Rectal smooth muscle tissue (tissue), 1 donor: ENCODE data around the gene SCP2.

Source experiments
- H3K27ac ChIP-seq: one replicate; pipeline ENCODE4 v1.7.0; 2013; ENCODE audit warnings: low read depth, low read length, inconsistent platforms
- H3K27me3 ChIP-seq: one replicate; pipeline ENCODE4 v1.7.0; 2013; ENCODE audit warnings: low read length; ENCODE audit not compliant: control insufficient read depth, insufficient read depth
- H3K36me3 ChIP-seq: one replicate; pipeline ENCODE4 v1.7.0; 2013; ENCODE audit warnings: low read length; ENCODE audit not compliant: control insufficient read depth, insufficient read depth
- H3K4me1 ChIP-seq: one replicate; pipeline ENCODE4 v1.7.0; 2013; ENCODE audit warnings: low read length; ENCODE audit not compliant: control insufficient read depth, insufficient read depth
- H3K4me3 ChIP-seq: one replicate; pipeline ENCODE4 v1.7.0; 2013; ENCODE audit warnings: low read length
- H3K9ac ChIP-seq: one replicate; pipeline ENCODE4 v1.7.0; 2013; ENCODE audit warnings: low read length

Gene SCP2

DNA sequence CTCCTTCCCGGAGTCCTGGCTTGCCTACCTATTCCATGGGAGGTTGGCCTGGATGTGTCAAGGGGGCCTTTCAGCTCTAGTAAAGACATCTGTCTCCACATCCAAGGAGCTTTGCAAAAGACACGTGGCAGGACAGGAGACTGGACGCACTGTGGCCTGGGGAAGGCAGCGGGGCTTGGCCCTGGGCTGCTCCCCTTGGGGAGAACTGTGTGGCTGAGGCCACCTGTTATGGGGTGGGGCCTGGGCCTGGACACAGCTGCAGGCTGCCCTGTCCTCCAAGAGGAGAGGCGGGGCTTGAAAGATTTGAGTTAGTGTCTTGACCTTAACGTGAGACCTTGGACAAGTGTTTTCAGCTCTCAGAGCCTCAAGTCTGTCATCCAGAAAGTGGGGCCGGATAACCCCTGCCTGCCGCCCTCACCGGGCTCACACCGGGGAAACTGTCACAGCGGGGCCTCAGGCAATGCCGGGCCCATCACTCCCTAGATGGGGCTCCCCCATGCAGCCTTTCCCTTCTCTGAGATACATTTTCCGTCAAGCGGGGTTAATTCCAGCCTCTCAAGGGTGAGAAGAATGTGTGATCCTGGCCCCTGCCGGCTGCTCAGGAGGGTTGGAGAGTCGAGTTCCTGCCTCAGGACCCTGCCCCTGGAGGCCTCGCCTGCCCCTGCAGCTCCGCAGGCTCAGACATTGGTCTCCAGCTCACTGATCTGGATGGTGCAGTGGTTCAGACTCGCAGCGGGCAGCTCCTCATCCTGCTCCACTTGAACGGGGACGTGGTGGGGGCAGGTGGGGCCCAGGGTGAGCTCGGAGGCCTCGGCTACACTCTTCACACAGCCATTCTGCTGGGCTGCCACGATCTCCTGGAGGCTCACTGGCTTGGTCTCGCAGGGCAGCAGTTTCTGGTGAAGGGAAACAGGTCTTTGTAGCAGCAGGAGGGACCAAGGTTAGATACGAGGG lies 160.5 kb downstream of the SCP2 start:
- H3K27ac ChIP-seq = no peak overlapping the region
- H3K9ac ChIP-seq = no peak overlapping the region
- H3K27me3 ChIP-seq = no peaks in the 10 kb centered on the region
- peaks cover 2% of the 10 kb centered on the region for H3K36me3 ChIP-seq
- H3K4me3 ChIP-seq = no peak overlapping the region
- no peaks in the 10 kb centered on the region for H3K4me1 ChIP-seq

DNA sequence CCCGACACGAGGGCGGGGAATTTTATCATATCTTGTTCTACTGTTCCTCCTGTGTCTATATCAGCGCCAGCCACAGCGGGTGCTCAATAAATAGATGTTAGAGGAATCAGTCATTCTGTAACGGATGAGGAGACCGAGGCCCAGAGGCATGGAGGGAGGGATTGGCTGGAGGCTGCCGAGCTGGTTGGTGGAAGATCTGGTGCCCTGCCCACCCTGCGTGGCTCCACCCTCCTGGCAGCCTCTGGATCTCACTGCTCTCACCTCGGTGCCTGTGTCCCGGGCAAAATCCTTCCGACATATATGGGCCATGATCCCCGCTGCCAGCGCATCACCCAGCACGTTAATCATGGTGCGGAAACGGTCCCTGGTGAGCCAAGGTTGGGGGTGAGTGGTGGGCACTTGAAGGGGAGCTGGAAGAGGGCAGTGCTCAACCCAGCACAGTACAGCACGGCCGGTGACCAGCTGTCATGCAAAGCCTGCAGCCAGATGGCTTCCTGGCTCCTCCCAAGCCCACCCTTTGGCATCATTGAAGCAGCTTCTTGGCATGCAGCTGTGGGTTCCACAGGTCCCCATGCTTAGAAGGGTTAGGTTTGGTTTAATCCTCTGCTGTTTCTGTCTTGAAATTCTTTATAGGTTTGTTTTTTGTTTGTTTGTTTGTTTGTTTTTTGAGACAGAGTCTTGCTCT lies 161.7 kb downstream of the SCP2 start:
- Histone ChIP-seq H3K4me1 (no peaks in the 10 kb centered on the region), H3K27me3 (no peaks in the 10 kb centered on the region), H3K4me3 (no peak overlapping the region), H3K9ac (no peak overlapping the region), H3K36me3 (peaks cover 2% of the 10 kb centered on the region), H3K27ac (no peak overlapping the region)

DNA sequence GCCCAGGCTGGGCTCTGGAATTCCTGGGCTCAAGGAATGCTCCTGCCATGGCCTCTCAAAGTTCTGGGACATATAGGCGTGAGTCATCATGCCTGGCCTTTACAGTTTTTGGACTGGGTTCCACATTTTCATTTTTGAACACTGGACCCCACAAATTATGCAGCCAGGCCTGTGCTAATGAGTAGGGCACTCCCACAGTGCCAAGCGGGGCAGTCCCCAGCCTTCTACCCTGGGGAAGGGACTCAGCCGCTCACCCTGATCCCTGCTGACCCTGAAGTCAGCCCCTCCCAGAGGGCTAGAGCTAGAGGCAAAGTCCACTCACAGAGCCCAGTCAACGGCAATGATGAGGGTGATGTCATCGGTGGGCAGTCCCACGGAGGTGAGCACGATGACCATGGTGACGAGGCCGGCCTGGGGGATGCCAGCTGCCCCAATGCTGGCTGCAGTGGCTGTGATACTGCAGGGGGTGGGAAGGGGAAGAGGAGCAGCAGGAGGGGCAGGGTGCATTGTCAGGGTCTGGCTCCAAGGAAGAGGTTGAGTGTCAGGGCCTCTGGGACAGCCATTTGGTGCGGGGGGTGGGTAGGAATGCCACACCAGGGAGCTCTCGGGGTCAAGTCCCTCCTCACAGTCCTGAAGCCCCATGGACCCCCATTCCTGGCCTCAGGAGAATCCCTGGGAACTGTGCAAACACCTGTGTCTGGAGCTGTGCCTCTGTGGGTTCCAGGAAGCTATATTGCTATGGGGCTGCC lies 162.6 kb downstream of the SCP2 start:
- H3K36me3 ChIP-seq = peaks cover 2% of the 10 kb centered on the region
- no peak overlapping the region for H3K4me3 ChIP-seq
- H3K27me3 ChIP-seq = no peaks in the 10 kb centered on the region
- H3K9ac ChIP-seq = no peak overlapping the region
- no peak overlapping the region for H3K27ac ChIP-seq
- no peaks in the 10 kb centered on the region for H3K4me1 ChIP-seq

DNA sequence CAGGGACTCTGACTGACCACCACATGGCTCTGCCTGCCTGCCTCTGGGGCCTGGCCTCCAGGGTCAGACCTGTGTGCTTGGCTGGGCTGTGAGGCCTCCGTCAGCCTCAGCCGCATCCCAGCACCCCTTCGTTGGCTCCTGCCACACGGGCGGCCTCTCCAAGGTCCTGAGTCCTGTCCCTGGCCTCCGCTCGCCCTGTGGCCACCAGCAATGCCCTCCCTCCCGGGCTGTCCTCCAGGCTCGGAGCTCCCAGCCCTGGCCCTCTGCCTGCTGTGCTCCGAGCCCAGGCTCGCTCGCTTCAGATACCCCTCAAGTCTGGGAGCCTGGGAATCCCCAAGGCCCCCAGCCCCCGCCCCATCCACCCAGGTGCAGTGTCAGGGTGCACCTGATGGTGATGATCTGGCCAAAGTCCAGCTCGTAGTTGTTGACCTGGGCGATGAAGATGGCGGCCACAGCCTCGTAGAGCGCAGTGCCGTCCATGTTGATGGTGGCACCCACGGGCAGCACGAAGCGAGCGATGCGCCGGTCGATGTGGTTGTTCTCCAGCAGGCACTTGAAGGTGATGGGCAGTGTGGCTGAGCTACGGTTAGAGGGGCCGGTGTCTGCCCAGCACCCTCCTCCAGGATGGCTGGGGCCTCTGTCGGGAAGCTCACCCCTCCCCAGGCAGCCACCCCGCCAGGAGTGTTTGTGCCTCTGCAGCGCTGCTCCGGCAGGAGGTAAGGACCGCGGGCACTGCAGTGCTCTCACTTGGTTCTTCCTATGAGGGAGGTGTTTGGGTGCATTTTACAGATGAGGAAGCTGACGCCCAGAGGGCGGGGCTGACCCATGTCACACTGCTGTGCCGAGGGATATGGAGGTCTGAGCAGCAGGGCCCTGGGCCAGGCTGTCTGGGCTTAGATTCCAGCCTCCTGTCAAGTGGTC lies 163.4 kb downstream of the SCP2 start:
- no peaks in the 10 kb centered on the region for H3K4me1 ChIP-seq
- peaks cover 2% of the 10 kb centered on the region for H3K36me3 ChIP-seq
- no peak overlapping the region for H3K4me3 ChIP-seq
- H3K27me3 ChIP-seq = no peaks in the 10 kb centered on the region
- H3K27ac ChIP-seq = no peak overlapping the region
- H3K9ac ChIP-seq = no peak overlapping the region

DNA sequence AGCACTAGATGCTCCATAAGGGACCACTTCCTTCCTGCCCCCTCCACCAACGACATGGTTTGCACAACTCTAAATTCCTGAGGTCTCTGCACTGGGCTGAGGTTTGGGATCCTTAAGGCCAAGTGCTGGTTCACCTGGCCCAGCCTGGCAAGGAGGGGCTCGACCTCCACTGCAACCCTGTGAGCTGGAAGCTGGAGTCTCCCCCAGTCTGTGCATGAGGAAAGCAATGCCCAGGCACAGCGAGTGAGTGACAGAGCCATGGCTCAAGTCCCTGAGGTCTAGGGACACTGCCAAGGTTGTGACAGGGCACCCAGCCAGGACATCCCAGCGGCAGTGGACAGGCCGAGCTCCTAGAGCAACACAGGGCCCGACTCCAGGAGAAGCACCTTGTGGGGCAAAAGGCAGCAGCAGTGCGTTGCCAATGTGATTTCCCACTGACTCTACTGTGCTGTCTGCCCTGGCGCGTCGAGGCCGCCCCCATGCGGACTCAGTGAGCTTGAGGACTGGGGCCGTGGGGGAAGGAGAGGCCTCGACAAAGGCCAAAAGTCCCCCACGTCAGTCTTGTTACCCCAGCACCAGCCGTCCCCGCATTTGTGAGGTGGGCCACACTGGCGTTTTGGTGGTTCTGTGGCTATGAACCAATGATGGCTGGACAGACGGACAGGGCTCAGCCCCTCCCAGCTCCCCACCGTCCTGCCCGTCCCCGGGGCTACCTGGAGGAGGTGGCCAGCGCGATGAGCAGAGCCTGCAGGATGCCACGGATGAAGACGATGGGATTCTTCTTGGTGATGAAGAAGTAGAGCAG lies 165.0 kb downstream of the SCP2 start:
- no peak overlapping the region for H3K9ac ChIP-seq
- no peak overlapping the region for H3K4me3 ChIP-seq
- H3K27ac ChIP-seq = no peak overlapping the region
- no peaks in the 10 kb centered on the region for H3K4me1 ChIP-seq
- no peaks in the 10 kb centered on the region for H3K27me3 ChIP-seq
- H3K36me3 ChIP-seq = no peaks in the 10 kb centered on the region

DNA sequence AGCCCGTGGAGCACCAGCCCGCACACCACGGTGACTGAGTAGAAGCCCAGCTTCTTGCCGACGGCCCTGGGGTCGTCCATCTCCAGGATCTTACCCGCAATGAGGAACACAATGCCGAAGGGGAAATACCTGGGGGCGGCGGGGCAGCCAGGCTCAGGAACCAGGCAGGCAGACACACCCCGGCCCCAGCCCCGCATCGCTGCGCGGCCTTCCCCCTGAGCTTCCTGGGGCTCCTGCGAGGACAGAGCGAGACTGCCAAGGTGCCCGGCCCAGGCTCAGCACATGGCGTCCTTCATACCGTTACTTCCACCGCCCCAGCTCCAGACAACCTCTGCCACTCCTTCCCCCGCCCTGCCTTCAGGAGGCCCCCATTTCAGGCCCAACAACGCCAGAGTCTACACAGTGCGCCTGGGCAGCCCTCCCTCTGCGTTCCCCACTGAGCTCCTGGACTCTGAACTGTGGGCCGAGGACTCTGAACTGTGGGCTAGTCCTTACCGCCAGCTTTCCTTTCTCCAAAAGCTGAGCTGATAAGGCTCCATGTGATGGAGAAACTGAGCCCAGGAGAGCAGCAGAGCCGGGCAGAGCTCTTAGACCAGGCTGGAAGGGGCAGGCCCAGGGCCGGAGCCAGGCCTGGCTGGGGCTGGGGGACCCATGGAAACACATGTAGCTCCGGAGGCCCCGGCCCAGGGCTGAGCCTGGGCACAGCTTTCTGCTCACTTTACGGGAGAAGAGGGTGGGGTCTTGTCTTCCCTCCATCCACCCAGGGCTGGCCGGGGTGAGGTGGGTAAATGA lies 165.8 kb downstream of the SCP2 start:
- Histone ChIP-seq H3K27ac (no peak overlapping the region), H3K4me3 (no peak overlapping the region), H3K27me3 (no peaks in the 10 kb centered on the region), H3K36me3 (no peaks in the 10 kb centered on the region), H3K4me1 (no peaks in the 10 kb centered on the region), H3K9ac (no peak overlapping the region)

DNA sequence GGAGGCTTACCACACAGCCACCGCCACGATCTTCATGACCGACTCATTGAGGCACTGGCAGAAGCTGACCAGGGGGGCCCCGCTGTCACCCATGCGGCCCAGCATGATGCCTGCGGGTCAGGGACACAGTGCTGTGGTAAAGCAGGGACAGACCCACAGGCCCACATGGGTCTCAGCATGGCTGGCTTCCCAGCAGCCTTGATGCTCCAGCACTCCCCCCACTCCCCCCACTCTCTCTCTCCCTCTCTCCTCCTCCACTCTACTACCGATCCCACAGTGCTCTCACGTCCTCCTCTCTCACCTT lies 166.3 kb downstream of the SCP2 start:
- Histone ChIP-seq H3K9ac (no peak overlapping the region), H3K4me1 (no peaks in the 10 kb centered on the region), H3K36me3 (no peaks in the 10 kb centered on the region), H3K27ac (no peak overlapping the region), H3K27me3 (no peaks in the 10 kb centered on the region), H3K4me3 (no peak overlapping the region)

DNA sequence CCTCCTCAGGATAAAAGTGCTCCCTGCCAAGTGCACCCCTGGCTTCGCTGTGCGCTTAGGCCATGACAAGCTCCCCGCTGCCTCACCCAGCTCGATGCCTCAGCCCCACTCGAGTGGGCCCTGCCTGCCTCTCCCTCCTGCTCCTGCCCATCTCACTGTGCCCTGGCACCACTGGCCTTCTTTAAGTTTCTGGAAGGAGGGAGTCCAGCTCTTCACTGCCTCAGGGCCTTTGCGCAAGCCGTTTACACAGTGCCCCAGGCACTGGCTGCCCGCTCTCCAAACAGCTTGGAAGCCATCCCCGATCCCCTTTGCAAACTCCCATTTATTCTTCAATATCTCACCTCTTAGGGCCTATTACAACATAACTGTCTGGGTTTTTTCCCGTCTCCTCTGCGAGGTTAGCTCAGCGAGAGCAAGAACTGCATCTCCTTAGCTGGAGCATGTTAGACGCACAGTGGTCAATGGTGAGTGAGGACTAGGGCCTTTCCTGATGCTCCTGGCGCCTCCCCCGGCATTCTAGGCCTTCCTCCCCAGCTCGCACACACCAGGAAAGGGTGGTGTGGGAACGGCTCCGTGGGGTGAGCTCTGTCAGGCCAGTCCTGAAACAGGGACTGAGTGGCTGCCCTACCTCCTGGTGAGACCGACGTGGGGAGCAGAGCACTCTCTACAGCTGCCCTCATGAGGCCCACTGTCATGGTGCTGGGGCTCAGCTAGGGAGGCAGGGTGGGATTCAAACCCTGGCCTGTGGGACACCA lies 166.9 kb downstream of the SCP2 start:
- Histone ChIP-seq H3K36me3 (no peaks in the 10 kb centered on the region), H3K27me3 (no peaks in the 10 kb centered on the region), H3K9ac (no peak overlapping the region), H3K4me1 (no peaks in the 10 kb centered on the region), H3K4me3 (no peak overlapping the region), H3K27ac (no peak overlapping the region)

DNA sequence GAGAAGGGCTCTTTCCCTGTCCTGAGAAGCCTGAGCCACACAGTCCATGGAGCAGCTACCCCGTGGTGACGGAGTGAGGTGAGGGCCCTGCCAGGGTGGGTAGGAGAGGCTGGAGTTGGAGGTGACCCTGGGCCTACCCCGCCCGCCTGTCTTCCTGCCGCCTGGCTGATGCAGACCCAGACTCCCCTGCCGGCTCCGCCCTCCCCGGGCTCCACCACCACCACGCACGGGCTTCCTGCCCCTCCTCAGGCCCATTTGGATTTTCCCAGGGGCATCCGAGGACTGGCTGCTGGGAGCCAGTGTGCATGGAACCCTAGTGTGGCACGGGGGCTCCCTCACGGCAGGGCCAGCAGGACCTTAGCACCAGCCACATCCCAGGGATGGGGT lies 167.4 kb downstream of the SCP2 start:
- no peak overlapping the region for H3K27ac ChIP-seq
- no peak overlapping the region for H3K9ac ChIP-seq
- H3K4me3 ChIP-seq = no peak overlapping the region
- H3K36me3 ChIP-seq = no peaks in the 10 kb centered on the region
- H3K4me1 ChIP-seq = no peaks in the 10 kb centered on the region
- no peaks in the 10 kb centered on the region for H3K27me3 ChIP-seq
